Fibroblast of lung (primary cell): ENCODE results near the gene INSYN2B. TPM values are rescaled to one million over a fixed set of nuclear protein-coding genes. Genes with fewer than 3 reads are reported as not detected.

ENCODE experiments used
- DNase-seq, 2 donors: peaks; one replicate each; pipeline versions ENCODE4 v3.0.0 to v3.0.0-alpha.2; 2010; ENCODE audit warnings: low read depth in 2 of 2
- H2AFZ ChIP-seq: 2 replicates; pipeline ENCODE4 v1.5.1; 2012; ENCODE audit warnings: low read length, control low read depth, inconsistent platforms
- H3K27ac ChIP-seq: 2 replicates; pipeline ENCODE4 v1.5.1; 2011; ENCODE audit warnings: low read length, control low read depth; ENCODE audit not compliant: insufficient read depth
- H3K27me3 ChIP-seq: 2 replicates; pipeline ENCODE4 v1.5.1; 2011; ENCODE audit warnings: mild to moderate bottlenecking, low read length; ENCODE audit not compliant: control insufficient read depth, insufficient read depth
- H3K36me3 ChIP-seq: 2 replicates; pipeline ENCODE4 v1.5.1; 2011; ENCODE audit warnings: low read length; ENCODE audit not compliant: control insufficient read depth, insufficient read depth
- H3K4me1 ChIP-seq: 2 replicates; pipeline ENCODE4 v1.5.1; 2011; ENCODE audit warnings: low read length; ENCODE audit not compliant: control insufficient read depth, insufficient read depth; ENCODE audit errors: extremely low read depth
- H3K4me2 ChIP-seq: 2 replicates; pipeline ENCODE4 v1.5.1; 2011; ENCODE audit warnings: low read length, control low read depth; ENCODE audit not compliant: insufficient read depth; ENCODE audit errors: extremely low read depth
- H3K4me3 ChIP-seq, 4 experiments: fragments of 200-600 bp in 1 of 4; sonication (generic) in 1 of 4; replicated peaks in 1 of 4; 2 replicates each; pipeline ENCODE4 v1.5.1; 2011 to 2016; ENCODE audit warnings: low read length in 4 of 4, low read depth in 3 of 4, mild to moderate bottlenecking in 3 of 4, control low read depth in 2 of 4, inconsistent platforms in 1 of 4, mixed read lengths in 1 of 4; ENCODE audit not compliant: insufficient read depth in 1 of 4; ENCODE audit errors: control extremely low read depth in 1 of 4
- H3K79me2 ChIP-seq: 2 replicates; pipeline ENCODE4 v1.5.1; 2012; ENCODE audit warnings: mild to moderate bottlenecking, low read length, inconsistent platforms; ENCODE audit not compliant: control insufficient read depth, insufficient read depth
- H3K9ac ChIP-seq: 2 replicates; pipeline ENCODE4 v1.5.1; 2011; ENCODE audit warnings: mild to moderate bottlenecking, low read length, control low read depth; ENCODE audit not compliant: insufficient read depth
- H3K9me3 ChIP-seq: 2 replicates; pipeline ENCODE4 v1.5.1; 2012; ENCODE audit warnings: low read depth, low read length; ENCODE audit not compliant: control insufficient read depth, insufficient read depth
- H4K20me1 ChIP-seq: 2 replicates; pipeline ENCODE4 v1.5.1; 2011; ENCODE audit warnings: low read length; ENCODE audit not compliant: control insufficient read depth, insufficient read depth; ENCODE audit errors: extremely low read depth
- EZH2 ChIP-seq: IDR thresholded peaks from 2 replicates; pipeline ENCODE4 v1.5.1; 2012; ENCODE audit warnings: low read length, control low read depth, mild to moderate bottlenecking; ENCODE audit errors: missing control alignments
- polyA plus RNA-seq, 2 donors: library from polyadenylated mRNA; depleted of rRNA in 1 of 2; stranded (reverse) in 1 of 2; unstranded in 1 of 2; fragments of >200 nt; gene quantifications; 2 replicates each; pipeline ENCODE4 v1.2.1, GENCODE V29; 2011 to 2012; ENCODE audit warnings: missing spikeins in 1 of 2
- total RNA-seq: library from RNA; depleted of rRNA; stranded (reverse); fragments of >200 nt; gene quantifications from 2 replicates; pipeline ENCODE4 v1.2.1, GENCODE V29; 2014
- TF ChIP-seq, protein P1 (sequence below), 2 donors: IDR thresholded peaks in 1 of 2; conservative IDR thresholded peaks in 1 of 2; 1 replicate in 1 of 2; 2 replicates in 1 of 2; pipeline ENCODE4 v1.5.1; 2011 to 2012; ENCODE audit warnings: low read length in 2 of 2, control low read depth in 1 of 2, inconsistent platforms in 1 of 2, low read depth in 1 of 2, mild to moderate bottlenecking in 1 of 2

INSYN2B gene
- total and polyA plus RNA-seq, 2 donors (not counting 1 experiment from before 2014, with no cell fraction given): 3.6 to 6.3 TPM

DNA sequence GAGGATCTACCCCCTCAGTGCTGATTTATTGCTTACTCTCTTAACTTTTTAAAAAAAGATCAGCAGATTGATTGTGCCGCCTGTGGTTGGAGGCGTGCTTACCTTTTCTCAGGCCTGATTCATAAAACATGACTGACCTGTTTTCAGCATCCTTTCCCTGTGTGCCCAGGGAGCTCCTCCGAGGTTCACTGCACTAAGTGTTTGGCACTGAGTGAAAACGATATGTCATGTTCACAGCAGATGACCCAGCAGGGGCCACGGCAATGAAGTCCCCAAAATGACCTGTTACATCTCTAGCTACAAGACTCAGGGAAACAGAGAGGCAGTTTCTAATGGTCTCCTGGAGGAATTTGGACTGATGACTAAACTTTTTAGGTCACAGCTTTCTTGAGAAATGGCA is 69.9 kb downstream of the INSYN2B start:
- Histone ChIP-seq H3K4me2 (no peak overlapping the region), H3K27me3 (no peaks in the 10 kb centered on the region), H3K27ac (no peak overlapping the region), H2AFZ (no peak overlapping the region), H3K36me3 (no peaks in the 10 kb centered on the region), H3K9ac (no peak overlapping the region), H3K79me2 (no peaks in the 10 kb centered on the region), H4K20me1 (no peaks in the 10 kb centered on the region), H3K4me1 (no peaks in the 10 kb centered on the region), H3K4me3 (no peak overlapping the region), H3K9me3 (no peaks in the 10 kb centered on the region)
- no peak for DNase-seq
- no peak for TF ChIP-seq EZH2
- TF ChIP-seq, protein P1, sequence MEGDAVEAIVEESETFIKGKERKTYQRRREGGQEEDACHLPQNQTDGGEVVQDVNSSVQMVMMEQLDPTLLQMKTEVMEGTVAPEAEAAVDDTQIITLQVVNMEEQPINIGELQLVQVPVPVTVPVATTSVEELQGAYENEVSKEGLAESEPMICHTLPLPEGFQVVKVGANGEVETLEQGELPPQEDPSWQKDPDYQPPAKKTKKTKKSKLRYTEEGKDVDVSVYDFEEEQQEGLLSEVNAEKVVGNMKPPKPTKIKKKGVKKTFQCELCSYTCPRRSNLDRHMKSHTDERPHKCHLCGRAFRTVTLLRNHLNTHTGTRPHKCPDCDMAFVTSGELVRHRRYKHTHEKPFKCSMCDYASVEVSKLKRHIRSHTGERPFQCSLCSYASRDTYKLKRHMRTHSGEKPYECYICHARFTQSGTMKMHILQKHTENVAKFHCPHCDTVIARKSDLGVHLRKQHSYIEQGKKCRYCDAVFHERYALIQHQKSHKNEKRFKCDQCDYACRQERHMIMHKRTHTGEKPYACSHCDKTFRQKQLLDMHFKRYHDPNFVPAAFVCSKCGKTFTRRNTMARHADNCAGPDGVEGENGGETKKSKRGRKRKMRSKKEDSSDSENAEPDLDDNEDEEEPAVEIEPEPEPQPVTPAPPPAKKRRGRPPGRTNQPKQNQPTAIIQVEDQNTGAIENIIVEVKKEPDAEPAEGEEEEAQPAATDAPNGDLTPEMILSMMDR (conservative IDR thresholded peaks at IDR 0.05 in 1 of 2, IDR thresholded peaks at IDR 0.05 in 1 of 2; ENCODE audit: low read depth in 1 of 2, low read length in 2 of 2): no peak

DNA sequence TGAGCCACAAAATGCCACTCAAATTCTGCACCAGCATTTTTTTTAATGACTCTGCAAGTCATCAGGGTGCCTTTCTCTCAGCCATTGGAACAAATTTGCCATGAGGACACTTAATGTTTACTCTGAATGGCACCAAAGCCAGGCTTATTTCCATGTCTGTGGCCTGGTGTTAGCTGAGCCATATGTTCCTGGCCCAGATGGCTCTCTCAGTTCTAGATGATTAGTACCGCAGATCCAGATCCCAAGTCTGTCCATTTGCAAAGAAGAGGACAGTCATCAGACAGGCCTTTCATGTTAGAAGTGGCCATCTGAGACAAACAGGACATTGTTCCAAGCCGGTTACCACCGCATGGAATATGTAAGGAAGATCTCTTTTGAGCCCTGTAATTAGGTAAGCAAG is 70.3 kb downstream of the INSYN2B start:
- DNase-seq: no peak
- TF ChIP-seq, protein P1 (conservative IDR thresholded peaks at IDR 0.05 in 1 of 2, IDR thresholded peaks at IDR 0.05 in 1 of 2; ENCODE audit: low read depth in 1 of 2, low read length in 2 of 2): no peak
- no peak for TF ChIP-seq EZH2
- Histone ChIP-seq H3K36me3 (no peaks in the 10 kb centered on the region), H3K27me3 (no peaks in the 10 kb centered on the region), H2AFZ (no peak overlapping the region), H3K27ac (no peak overlapping the region), H3K4me1 (no peaks in the 10 kb centered on the region), H3K4me2 (no peak overlapping the region), H3K9ac (no peak overlapping the region), H3K79me2 (no peaks in the 10 kb centered on the region), H3K4me3 (no peak overlapping the region), H4K20me1 (no peaks in the 10 kb centered on the region), H3K9me3 (no peaks in the 10 kb centered on the region)

DNA sequence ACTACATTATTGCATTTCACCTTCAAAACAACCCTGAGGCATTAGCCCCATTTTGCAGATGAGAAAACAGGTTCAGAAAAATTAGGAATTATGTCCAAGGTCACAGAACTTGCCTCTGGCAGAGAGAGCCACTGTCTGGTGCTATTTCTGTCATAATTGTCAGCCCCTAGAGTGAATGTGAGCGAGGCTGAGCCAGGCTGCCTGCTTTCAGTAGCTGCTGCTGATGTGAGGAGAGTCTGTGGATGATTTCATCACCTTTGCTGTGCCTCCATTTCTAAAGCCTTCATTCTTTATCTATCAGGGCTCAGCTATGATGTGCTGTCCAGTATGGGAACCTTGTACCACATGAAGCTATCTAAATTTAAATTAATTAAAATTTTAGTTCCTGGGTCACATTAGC is 71.4 kb downstream of the INSYN2B start:
- H3K79me2 ChIP-seq: no peaks in the 10 kb centered on the region
- H3K9me3 ChIP-seq: no peaks in the 10 kb centered on the region
- H4K20me1 ChIP-seq: no peaks in the 10 kb centered on the region
- no peak overlapping the region for H3K4me2 ChIP-seq
- no peak for DNase-seq
- no peaks in the 10 kb centered on the region for H3K4me1 ChIP-seq
- no peak for TF ChIP-seq EZH2
- H3K9ac ChIP-seq: no peak overlapping the region
- no peak overlapping the region for H3K27ac ChIP-seq
- H3K36me3 ChIP-seq: no peaks in the 10 kb centered on the region
- no peak overlapping the region for H3K4me3 ChIP-seq
- no peak overlapping the region for H2AFZ ChIP-seq
- H3K27me3 ChIP-seq: no peaks in the 10 kb centered on the region
